NT2/D1 (cell line): ENCODE data around the gene SKOR2.

Experiments
- YY1 ChIP-seq: IDR thresholded peaks from 2 replicates; pipeline ENCODE4 v1.6.1; 2011; ENCODE audit not compliant: insufficient read length, insufficient read depth
- ZNF274 ChIP-seq: IDR thresholded peaks from 2 replicates; pipeline ENCODE4 v1.6.1; 2011; ENCODE audit warnings: mild to moderate bottlenecking, low read depth, low read length

DNA sequence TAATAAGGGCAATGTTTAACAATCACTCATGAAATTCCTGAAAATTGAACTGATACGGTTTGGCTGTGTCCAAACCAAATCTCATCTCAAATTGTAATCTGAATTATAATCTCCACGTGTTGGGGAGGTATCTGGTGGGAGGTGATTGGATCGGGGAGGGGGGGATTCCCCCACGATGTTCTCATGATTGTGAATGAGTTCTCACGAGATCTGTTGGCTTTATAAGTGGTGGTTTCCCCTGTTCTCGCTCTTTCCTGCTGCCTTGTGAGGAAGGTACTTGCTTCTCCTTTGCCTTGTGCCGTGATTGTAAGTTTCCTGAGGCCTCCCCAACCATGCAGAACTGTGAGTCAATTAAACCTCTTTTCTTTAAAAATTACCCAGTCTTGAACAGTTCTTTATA, 34.0 kb upstream of the SKOR2 start:
- TF ChIP-seq YY1, result no peak
- TF ChIP-seq ZNF274, result no peak
